OCI-LY3 (cell line): ENCODE data around the gene FXYD5.

Experiments used
- H2AFZ ChIP-seq: fragments of 200-600, 300-600 bp; shearing (Covaris generic); 2 replicates; pipeline ENCODE4 v1.6.0; 2014; ENCODE audit warnings: antibody characterized with exemption, low read depth, low read length
- H3K27ac ChIP-seq: fragments of 200-600, 300-600 bp; sonication (generic); 2 replicates; pipeline ENCODE4 v1.5.1; 2014; ENCODE audit warnings: mild to moderate bottlenecking, low read length, moderate library complexity, mixed read lengths
- H3K27me3 ChIP-seq: fragments of 200-600, 300-600 bp; sonication (generic); 2 replicates; pipeline ENCODE4 v1.6.1; 2014; ENCODE audit warnings: low read depth, low read length, mixed read lengths
- H3K36me3 ChIP-seq: fragments of 200-600, 300-600 bp; sonication (generic); replicated peaks from 2 replicates; pipeline ENCODE3; 2014; ENCODE audit warnings: low read depth, low read length, mixed read lengths
- H3K4me1 ChIP-seq: fragments of 300-600, 200-600 bp; sonication (generic); 2 replicates; pipeline ENCODE4 v1.6.1; 2014; ENCODE audit warnings: low read length, mixed read lengths
- H3K4me2 ChIP-seq: fragments of 200-600, 300-600 bp; sonication (generic); 2 replicates; pipeline ENCODE4 v1.6.1; 2014; ENCODE audit warnings: low read length, mixed read lengths
- H3K4me3 ChIP-seq: fragments of 300-600, 200-600 bp; sonication (generic); 2 replicates; pipeline ENCODE4 v1.5.1; 2014; ENCODE audit warnings: antibody characterized with exemption, mild to moderate bottlenecking, low read length, moderate library complexity
- H3K79me2 ChIP-seq: fragments of 300-600, 200-600 bp; shearing (Covaris generic); 2 replicates; pipeline ENCODE4 v1.6.1; 2014; ENCODE audit warnings: mild to moderate bottlenecking, low read length, mixed read lengths
- H3K9ac ChIP-seq: fragments of 300-600, 200-600 bp; shearing (Covaris generic); 2 replicates; pipeline ENCODE4 v1.6.0; 2014; ENCODE audit warnings: mild to moderate bottlenecking, low read length, moderate library complexity
- H3K9me3 ChIP-seq: fragments of 200-600, 300-600 bp; shearing (Covaris generic); 2 replicates; pipeline ENCODE4 v1.6.1; 2014; ENCODE audit warnings: low read length, mixed read lengths; ENCODE audit not compliant: insufficient read depth
- H4K20me1 ChIP-seq: fragments of 200-600, 300-600 bp; sonication (generic); 2 replicates; pipeline ENCODE4 v1.6.1; 2016; ENCODE audit warnings: low read length, mixed read lengths; ENCODE audit not compliant: insufficient read depth
- CTCF ChIP-seq: fragments of 200-600, 300-600 bp; sonication (generic); IDR thresholded peaks from 2 replicates; pipeline ENCODE4 v1.5.1; 2014; ENCODE audit warnings: antibody characterized with exemption, low read length, low read depth
- EZH2phosphoT487 ChIP-seq: fragments of 200-600 bp; shearing (Covaris generic); IDR thresholded peaks from 2 replicates; pipeline ENCODE4 v1.6.1; 2018; ENCODE audit warnings: antibody characterized with exemption, mixed run types, low read depth

The FXYD5 gene

GRCh38 chr19:35216833-35217648, 62.5 kb downstream of the FXYD5 start:
- Histone ChIP-seq H2AFZ (no peak overlapping the region), H3K27ac (no peak overlapping the region)
- peak; percentile 72 for TF ChIP-seq CTCF
- no peak for TF ChIP-seq EZH2phosphoT487

DNA sequence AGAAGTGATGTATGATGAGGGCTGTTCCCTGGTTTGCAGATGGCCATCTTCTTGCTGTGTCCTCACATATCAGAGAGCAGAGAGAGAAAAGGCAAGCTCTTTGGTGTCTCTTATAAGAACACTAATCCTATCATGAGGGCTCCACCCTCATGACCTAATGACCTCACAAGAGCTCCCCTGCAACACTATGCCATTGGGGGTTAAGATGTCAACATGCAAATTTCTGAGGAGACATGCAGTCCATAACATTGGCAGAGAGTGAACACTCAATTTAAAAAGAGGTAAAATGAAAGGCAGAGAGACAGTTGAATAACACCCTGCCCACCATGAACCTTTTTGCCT, 63.1 kb downstream of the FXYD5 start:
- Histone ChIP-seq H3K27me3 (no peaks in the 10 kb centered on the region), H3K27ac (no peak overlapping the region), H3K4me2 (no peak overlapping the region), H3K4me3 (no peak overlapping the region), H3K9me3 (peaks cover 7% of the 10 kb centered on the region; the same call in 1 of the 2 replicates), H3K79me2 (no peaks in the 10 kb centered on the region), H3K36me3 (no peaks in the 10 kb centered on the region), H2AFZ (no peak overlapping the region), H3K4me1 (peaks cover 32% of the 10 kb centered on the region), H4K20me1 (no peaks in the 10 kb centered on the region), H3K9ac (no peak overlapping the region)
- no peak for TF ChIP-seq CTCF
- TF ChIP-seq EZH2phosphoT487: no peak

More at GRCh38 chr19:35216833-35217648, 62.5 kb downstream of the FXYD5 start:
- H3K27me3 ChIP-seq: no peaks in the 10 kb centered on the region
- H4K20me1 ChIP-seq: no peaks in the 10 kb centered on the region
- H3K9me3 ChIP-seq: peaks cover 7% of the 10 kb centered on the region; the same call in 1 of the 2 replicates
- no peak overlapping the region for H3K4me3 ChIP-seq
- no peak overlapping the region for H3K4me2 ChIP-seq
- H3K4me1 ChIP-seq: peaks cover 36% of the 10 kb centered on the region
- H3K9ac ChIP-seq: no peak overlapping the region
- H3K36me3 ChIP-seq: no peaks in the 10 kb centered on the region
- no peaks in the 10 kb centered on the region for H3K79me2 ChIP-seq

DNA sequence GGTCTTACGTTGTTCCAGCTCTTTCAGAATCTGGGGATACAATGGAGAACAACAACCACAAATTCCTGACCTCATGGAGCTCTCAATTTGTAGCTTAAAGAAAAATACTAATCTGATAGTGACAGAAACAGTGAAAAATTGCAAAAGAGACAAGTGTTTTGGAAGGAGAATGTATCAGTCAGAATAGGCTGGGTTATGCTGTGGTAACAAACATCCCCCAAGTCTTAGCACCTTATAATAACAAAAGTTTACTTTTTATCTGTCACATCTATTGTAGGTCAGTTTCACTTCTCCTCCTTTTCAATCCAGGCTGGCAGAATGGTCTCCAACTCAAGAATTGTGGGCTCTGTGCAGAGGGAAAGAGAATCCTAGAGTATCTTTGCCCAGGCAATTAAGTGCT, 64.5 kb downstream of the FXYD5 start:
- Histone ChIP-seq H3K36me3 (no peaks in the 10 kb centered on the region), H3K27me3 (no peaks in the 10 kb centered on the region), H3K4me2 (no peak overlapping the region), H4K20me1 (no peaks in the 10 kb centered on the region), H3K4me1 (peaks cover 22% of the 10 kb centered on the region), H3K79me2 (no peaks in the 10 kb centered on the region), H3K9ac (no peak overlapping the region), H3K9me3 (peaks cover 7% of the 10 kb centered on the region; the same call in 1 of the 2 replicates), H3K4me3 (no peak overlapping the region), H2AFZ (no peak overlapping the region), H3K27ac (no peak overlapping the region)
- TF ChIP-seq EZH2phosphoT487: no peak
- TF ChIP-seq CTCF: no peak
